Cardiac fibroblast (primary cell): Measurements from ENCODE around the gene SPCS2.
"Not testable (repeated sequence)": the region's sequence is repeated elsewhere in the genome, so short reads cannot be mapped to it uniquely, and the experiment has no call there.

Experiments
- DNase-seq, 2 donors: peaks; one replicate each; pipeline versions ENCODE4 v3.0.0 to v3.0.0-alpha.2; 2010; ENCODE audit warnings: low read depth in 2 of 2
- H3K4me3 ChIP-seq, 2 donors: replicated peaks in 1 of 2; 1 replicate in 1 of 2; 2 replicates in 1 of 2; pipeline ENCODE4 v1.5.1; 2011; ENCODE audit warnings: low read depth in 2 of 2, low read length in 2 of 2, mild to moderate bottlenecking in 2 of 2, moderate library complexity in 1 of 2
- TF ChIP-seq, protein P1 (sequence below): IDR thresholded peaks from one replicate; pipeline ENCODE4 v1.5.1; 2011; ENCODE audit warnings: low read depth, mild to moderate bottlenecking, low read length, inconsistent platforms

SPCS2 gene

DNA sequence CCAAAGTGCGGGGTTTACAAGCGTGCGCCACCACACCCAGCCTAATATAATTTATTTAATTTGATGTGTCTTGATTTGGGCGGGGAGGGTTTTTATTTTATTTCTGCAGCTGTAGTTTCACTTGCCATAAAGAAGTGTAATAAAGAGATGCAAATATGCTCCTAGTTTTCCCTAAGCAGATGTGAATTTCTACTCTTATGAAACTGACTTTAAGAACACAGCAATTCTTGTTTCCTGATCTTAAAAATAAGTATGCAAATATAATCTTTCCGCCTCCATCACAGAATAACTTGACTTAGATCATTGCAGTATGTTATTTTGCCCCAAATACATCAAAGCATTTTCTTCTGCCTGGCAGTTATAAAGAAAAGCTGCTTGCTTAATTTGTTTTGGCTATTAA lies 4.4 kb downstream of the SPCS2 start:
- no peak overlapping the region for H3K4me3 ChIP-seq
- TF ChIP-seq, protein P1, sequence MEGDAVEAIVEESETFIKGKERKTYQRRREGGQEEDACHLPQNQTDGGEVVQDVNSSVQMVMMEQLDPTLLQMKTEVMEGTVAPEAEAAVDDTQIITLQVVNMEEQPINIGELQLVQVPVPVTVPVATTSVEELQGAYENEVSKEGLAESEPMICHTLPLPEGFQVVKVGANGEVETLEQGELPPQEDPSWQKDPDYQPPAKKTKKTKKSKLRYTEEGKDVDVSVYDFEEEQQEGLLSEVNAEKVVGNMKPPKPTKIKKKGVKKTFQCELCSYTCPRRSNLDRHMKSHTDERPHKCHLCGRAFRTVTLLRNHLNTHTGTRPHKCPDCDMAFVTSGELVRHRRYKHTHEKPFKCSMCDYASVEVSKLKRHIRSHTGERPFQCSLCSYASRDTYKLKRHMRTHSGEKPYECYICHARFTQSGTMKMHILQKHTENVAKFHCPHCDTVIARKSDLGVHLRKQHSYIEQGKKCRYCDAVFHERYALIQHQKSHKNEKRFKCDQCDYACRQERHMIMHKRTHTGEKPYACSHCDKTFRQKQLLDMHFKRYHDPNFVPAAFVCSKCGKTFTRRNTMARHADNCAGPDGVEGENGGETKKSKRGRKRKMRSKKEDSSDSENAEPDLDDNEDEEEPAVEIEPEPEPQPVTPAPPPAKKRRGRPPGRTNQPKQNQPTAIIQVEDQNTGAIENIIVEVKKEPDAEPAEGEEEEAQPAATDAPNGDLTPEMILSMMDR = no peak
- DNase-seq = no peak

DNA sequence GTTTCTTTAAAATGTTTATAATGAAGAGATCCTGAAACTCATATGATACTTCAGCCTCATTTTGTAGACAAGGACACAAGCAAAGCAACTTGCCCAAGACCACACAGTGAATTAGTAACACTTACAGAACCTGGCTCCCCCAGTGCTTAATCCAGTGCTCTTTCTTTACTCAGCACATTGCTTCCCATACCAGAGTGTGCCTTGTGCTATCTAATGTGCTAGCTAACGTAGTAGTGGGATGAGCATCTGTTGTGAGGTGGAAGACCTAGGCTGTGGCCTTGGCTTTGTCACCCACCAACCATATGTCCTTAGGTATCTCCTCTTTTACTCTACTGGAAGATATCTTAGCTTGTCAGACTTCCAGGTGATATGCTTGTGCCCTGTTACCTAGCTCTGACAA lies 5.1 kb downstream of the SPCS2 start:
- no peak overlapping the region for H3K4me3 ChIP-seq
- no peak for DNase-seq
- TF ChIP-seq, protein P1 = no peak

DNA sequence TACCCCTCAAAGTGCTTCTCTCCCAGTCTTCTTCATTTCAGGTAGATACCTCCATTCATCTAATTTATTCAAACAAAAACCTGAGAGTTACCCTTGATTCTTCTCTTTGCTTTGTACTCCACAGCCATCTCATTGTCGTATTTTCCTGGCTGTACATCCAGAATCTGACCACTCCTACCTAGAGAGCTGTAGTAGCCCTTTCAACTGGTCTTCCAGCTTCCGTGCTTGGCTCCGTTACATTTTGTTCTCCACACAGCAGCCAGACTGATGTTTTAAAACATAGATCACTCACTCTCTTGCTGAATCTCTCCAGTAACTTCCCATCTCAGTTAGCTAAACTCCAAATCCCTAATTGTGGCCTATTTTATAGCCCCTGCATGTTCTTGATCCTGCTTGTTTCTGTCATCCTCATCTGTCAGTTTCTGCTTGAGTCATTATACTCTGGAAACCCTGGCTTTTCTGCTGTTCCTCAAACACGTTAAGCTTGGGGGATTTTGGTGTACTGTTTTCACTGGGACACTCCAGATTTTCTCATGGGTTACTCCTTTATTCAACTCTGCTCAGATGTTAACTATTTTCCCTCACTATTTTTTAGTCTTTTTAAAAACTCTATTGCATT lies 7.4 kb downstream of the SPCS2 start:
- H3K4me3 ChIP-seq = no peak overlapping the region
- peak in 1 of 2 donors; percentile 9 for DNase-seq
- TF ChIP-seq, protein P1 = no peak

DNA sequence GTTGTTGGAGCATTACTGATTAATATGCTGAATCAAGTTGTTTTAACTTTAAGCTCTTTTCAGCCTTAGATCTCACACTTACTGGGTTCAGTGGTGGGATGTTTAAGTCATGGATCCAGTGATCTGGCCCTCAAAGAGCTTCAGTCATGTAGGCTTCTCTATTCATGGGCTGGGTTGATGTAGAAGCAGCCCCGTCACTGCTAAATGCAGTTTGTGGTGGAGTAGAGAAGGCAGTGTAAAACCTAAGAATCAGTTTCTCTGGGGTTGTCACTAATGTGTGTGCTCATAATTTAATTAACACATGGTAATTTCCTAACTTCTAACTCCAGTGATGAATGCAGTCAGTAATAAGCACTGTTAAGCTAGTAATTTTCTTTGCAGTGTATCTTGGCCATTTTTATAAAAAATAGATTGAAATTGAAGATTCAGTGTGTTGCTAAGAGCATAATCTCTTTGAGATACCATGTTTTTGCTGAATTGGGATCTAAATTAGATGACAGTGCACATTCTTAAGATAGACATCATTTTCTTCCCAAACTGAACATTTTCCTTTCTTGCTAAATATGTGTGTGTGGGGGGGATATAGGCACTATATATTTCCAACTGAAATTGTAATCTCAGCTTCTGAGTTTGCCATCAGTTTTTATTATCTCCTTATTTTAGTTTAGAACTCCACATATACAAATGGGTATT lies 9.0 kb downstream of the SPCS2 start:
- TF ChIP-seq, protein P1 = no peak
- no peak overlapping the region for H3K4me3 ChIP-seq
- DNase-seq = no peak

DNA sequence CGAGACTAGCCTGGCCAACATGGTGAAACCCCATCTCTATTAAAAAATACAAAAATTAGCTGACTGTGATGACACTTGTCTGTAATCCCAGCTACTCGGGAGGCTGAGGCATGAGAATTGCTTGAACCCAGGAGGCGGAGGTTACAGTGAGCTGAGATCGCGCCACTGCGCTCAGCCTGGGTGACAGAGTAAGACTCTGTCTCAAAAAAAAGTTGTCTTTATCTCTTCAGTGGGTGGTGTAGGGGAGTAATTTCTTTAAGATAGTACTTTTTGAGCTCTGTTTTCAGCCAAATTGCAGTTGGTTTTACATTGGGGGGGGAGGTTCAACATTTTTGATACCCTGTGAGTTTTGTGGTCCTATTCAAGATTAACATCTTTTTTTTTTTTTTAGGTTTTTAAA lies 11.1 kb downstream of the SPCS2 start:
- not testable (repeated sequence) for H3K4me3 ChIP-seq, DNase-seq

DNA sequence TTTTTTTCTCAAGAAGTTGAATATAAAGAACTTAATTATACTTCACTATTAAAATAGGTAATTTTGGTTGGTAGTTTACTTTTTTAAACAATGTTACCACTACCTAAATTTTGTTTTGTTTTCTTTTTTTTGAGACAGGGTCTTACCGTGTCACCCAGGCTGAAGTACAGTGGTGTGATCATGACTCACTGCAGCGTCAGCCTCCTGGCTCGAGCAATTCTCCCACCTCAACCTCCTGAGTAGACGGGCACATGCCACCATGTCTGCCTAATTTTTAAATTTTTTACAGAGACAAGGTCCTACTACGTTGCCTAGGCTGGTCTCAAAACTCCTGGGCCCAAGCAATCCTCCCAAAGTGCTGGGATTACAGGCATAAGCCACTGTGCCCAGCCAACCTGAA lies 17.6 kb downstream of the SPCS2 start:
- no peak overlapping the region for H3K4me3 ChIP-seq
- DNase-seq = peak in 1 of 2 donors; percentile 62
- TF ChIP-seq, protein P1 = no peak

DNA sequence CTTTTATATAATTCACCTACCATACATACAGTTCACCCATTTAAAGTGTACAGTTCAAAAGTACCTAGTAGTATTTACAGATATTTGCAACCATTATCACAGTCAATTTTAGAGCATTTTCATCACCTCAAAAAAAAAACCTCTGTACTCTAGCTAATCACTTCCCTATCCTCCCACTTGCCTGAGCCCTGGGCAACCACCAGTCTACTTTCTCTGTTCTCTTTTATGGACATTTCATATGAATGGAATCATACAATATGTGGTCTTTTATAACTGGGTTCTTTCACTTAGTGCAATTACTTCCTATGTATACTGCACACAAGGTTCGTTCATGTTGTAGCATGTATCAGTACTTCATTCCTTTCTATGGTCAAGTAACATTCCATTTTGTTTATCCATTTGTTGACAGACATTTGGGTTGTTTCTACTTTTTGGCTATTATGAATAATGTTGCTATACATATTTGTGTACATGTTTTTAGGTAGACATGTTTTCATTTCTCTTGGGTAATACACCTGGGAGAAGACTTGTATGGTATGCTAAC lies 21.9 kb downstream of the SPCS2 start:
- TF ChIP-seq, protein P1 = no peak
- no peak overlapping the region for H3K4me3 ChIP-seq
- DNase-seq = no peak
